ENCODE data around the gene SESN2. TPM values are rescaled to one million over a fixed set of nuclear protein-coding genes. Genes with fewer than 3 reads are reported as not detected.

SESN2 gene
- total and polyA plus RNA-seq, 12 donors: 2.9 to 19.1 (median 10.0) TPM

GRCh38 chr1:28269529-28269928 lies 10.2 kb downstream of the SESN2 start:
- no peak overlapping the region for H3K4me3 ChIP-seq
- 56 to 63% (median 62%) methylated on average over 2 of the region's 2 CpGs for WGBS, 4 donors
- H3K36me3 ChIP-seq (replicated peaks in 1 of 2): peaks cover 0 to 26% of the 10 kb centered on the region in 2 donors
- H3K27ac ChIP-seq: no peak overlapping the region
- H3K9me3 ChIP-seq (replicated peaks in 1 of 3): no peaks in the 10 kb centered on the region
- H3K4me1 ChIP-seq (replicated peaks in 1 of 2): peaks cover 0 to 4% of the 10 kb centered on the region in 2 donors
- no peak for DNase-seq
- H3K27me3 ChIP-seq: no peaks in the 10 kb centered on the region
- TF ChIP-seq, protein P1, sequence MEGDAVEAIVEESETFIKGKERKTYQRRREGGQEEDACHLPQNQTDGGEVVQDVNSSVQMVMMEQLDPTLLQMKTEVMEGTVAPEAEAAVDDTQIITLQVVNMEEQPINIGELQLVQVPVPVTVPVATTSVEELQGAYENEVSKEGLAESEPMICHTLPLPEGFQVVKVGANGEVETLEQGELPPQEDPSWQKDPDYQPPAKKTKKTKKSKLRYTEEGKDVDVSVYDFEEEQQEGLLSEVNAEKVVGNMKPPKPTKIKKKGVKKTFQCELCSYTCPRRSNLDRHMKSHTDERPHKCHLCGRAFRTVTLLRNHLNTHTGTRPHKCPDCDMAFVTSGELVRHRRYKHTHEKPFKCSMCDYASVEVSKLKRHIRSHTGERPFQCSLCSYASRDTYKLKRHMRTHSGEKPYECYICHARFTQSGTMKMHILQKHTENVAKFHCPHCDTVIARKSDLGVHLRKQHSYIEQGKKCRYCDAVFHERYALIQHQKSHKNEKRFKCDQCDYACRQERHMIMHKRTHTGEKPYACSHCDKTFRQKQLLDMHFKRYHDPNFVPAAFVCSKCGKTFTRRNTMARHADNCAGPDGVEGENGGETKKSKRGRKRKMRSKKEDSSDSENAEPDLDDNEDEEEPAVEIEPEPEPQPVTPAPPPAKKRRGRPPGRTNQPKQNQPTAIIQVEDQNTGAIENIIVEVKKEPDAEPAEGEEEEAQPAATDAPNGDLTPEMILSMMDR (IDR thresholded peaks at IDR 0.05): no peak
- no peak for TF ChIP-seq POLR2A (IDR thresholded peaks at IDR 0.05)
- intact Hi-C loops (cut with DNase I): loop anchor here (10.0 kb wide), 2 partner anchors 45 to 65 kb away; no protein-coding TSS in a partner anchor

DNA sequence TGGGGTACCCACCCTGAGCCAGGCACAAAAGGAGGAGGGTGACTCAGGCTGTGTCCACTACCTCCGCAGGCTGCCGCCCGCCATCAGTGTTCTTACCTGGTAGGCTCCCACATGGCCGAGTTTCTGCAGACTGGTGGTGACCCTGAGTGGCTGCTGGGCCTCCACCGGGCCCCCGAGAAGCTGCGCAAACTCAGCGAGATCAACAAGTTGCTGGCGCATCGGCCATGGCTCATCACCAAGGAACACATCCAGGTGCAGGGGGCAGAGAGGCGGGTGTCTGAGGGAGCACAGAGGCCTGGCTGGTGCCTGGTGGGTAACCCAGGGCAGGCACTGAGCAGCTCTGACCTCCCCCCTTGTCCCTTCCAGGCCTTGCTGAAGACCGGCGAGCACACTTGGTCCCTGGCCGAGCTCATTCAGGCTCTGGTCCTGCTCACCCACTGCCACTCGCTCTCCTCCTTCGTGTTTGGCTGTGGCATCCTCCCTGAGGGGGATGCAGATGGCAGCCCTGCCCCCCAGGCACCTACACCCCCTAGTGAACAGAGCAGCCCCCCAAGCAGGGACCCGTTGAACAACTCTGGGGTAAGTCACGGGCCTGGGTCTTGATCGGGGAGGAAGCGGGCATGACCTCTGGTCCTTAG lies 13.0 kb downstream of the SESN2 start:
- 93 to 98% (median 94%) methylated on average over 14 to 20 of the region's 20 CpGs for WGBS, 4 donors
- TF ChIP-seq POLR2A (IDR thresholded peaks at IDR 0.05): no peak
- TF ChIP-seq, protein P1 (IDR thresholded peaks at IDR 0.05): no peak
- peaks cover 0 to 41% of the 10 kb centered on the region in 2 donors for H3K36me3 ChIP-seq (replicated peaks in 1 of 2)
- intact Hi-C loops (cut with DNase I): no loop called here
- no peaks in the 10 kb centered on the region for H3K27me3 ChIP-seq
- H3K4me1 ChIP-seq (replicated peaks in 1 of 2): no peaks in the 10 kb centered on the region
- H3K27ac ChIP-seq: no peak overlapping the region
- no peaks in the 10 kb centered on the region for H3K9me3 ChIP-seq (replicated peaks in 1 of 3)
- DNase-seq: no peak
- no peak overlapping the region for H3K4me3 ChIP-seq

- no peak for DNase-seq
- H3K27ac ChIP-seq: no peak overlapping the region
- intact Hi-C loops (cut with DNase I): no loop called here
- no peaks in the 10 kb centered on the region for H3K27me3 ChIP-seq
- H3K9me3 ChIP-seq (replicated peaks in 1 of 3): no peaks in the 10 kb centered on the region
- no peak overlapping the region for H3K4me3 ChIP-seq
- H3K36me3 ChIP-seq (replicated peaks in 1 of 2): peaks cover 0 to 51% of the 10 kb centered on the region in 2 donors
- no peaks in the 10 kb centered on the region for H3K4me1 ChIP-seq (replicated peaks in 1 of 2)
- TF ChIP-seq POLR2A (IDR thresholded peaks at IDR 0.05): no peak
- TF ChIP-seq, protein P1 (IDR thresholded peaks at IDR 0.05): no peak
- 82 to 89% (median 87%) methylated on average over 14 to 17 of the region's 17 CpGs for WGBS, 4 donors
These were observed 14.0 kb downstream of the SESN2 start for GRCh38 chr1:28273216-28273860.

GRCh38 chr1:28278763-28279162 lies 19.4 kb downstream of the SESN2 start:
- Histone ChIP-seq H3K27me3 (no peaks in the 10 kb centered on the region), H3K4me3 (no peak overlapping the region), H3K27ac (no peak overlapping the region), H3K9me3 (replicated peaks in 1 of 3) (no peaks in the 10 kb centered on the region), H3K4me1 (replicated peaks in 1 of 2) (peaks cover 0 to 11% of the 10 kb centered on the region in 2 donors), H3K36me3 (replicated peaks in 1 of 2) (peaks cover 0 to 67% of the 10 kb centered on the region in 2 donors)
- TF ChIP-seq, protein P1 (IDR thresholded peaks at IDR 0.05): no peak
- TF ChIP-seq POLR2A (IDR thresholded peaks at IDR 0.05): no peak
- DNase-seq: no peak
- intact Hi-C loops (cut with DNase I): no loop called here
- WGBS, 4 donors: 90 to 98% (median 97%) methylated on average over 5 of the region's 5 CpGs
